GM23338 (cell line): ENCODE measurements around the gene YBX2.

Experiments used
- CREB1 ChIP-seq: fragments of 250-450 bp; sonication (Bioruptor Pico); IDR thresholded peaks from 2 replicates; pipeline ENCODE4 v1.5.0; 2020; ENCODE audit warnings: low read depth, mild to moderate bottlenecking, moderate library complexity
- EZH2 ChIP-seq: fragments of 200-600 bp; sonication (generic); IDR thresholded peaks from one replicate; pipeline ENCODE4 v1.8.0; 2017; ENCODE audit warnings: antibody characterized with exemption, mild to moderate bottlenecking, low read depth; ENCODE audit not compliant: unreplicated experiment
- EZH2phosphoT487 ChIP-seq: fragments of 200-600 bp; sonication (generic); IDR thresholded peaks from one replicate; pipeline ENCODE4 v1.8.1; 2018; ENCODE audit warnings: antibody characterized with exemption; ENCODE audit not compliant: unreplicated experiment
- JUNB ChIP-seq: IDR thresholded peaks from one replicate; pipeline ENCODE4 v1.6.1; 2016; ENCODE audit warnings: antibody characterized with exemption; ENCODE audit not compliant: unreplicated experiment
- NANOG ChIP-seq: IDR thresholded peaks from 2 replicates; pipeline ENCODE4 v1.6.1; 2016; ENCODE audit warnings: antibody characterized with exemption, borderline replicate concordance
- POLR2AphosphoS5 ChIP-seq: IDR thresholded peaks from 2 replicates; pipeline ENCODE4 v1.6.1; 2016; ENCODE audit warnings: antibody characterized with exemption, low read depth
- REST ChIP-seq: IDR thresholded peaks from one replicate; pipeline ENCODE4 v1.6.1; 2018; ENCODE audit warnings: antibody characterized with exemption; ENCODE audit not compliant: unreplicated experiment
- STAT1 ChIP-seq: IDR thresholded peaks from one replicate; pipeline ENCODE4 v1.6.1; 2016; ENCODE audit warnings: antibody characterized with exemption; ENCODE audit not compliant: unreplicated experiment
- ZNF114 ChIP-seq: fragments of 250-450 bp; sonication (Bioruptor Pico); IDR thresholded peaks from 2 replicates; pipeline ENCODE4 v1.5.0; 2020; ENCODE audit warnings: mild to moderate bottlenecking, moderate library complexity
- TF ChIP-seq, protein P1 (sequence below), 2 experiments: fragments of 200-600 bp in 1 of 2; sonication (generic) in 1 of 2; conservative IDR thresholded peaks; 2 replicates each; pipeline versions ENCODE4 v1.5.1 to v1.6.1; 2016 to 2017; ENCODE audit warnings: antibody characterized with exemption in 2 of 2, low read depth in 2 of 2, mild to moderate bottlenecking in 2 of 2, moderate library complexity in 1 of 2

- 0 out of 2 replicates have a peak, but pooled peaks have one; percentile 73 for TF ChIP-seq CREB1 (CRISPR knock-in tag)
- TF ChIP-seq POLR2AphosphoS5 = peak; percentile 9; the same call in 1 of the 2 replicates
- TF ChIP-seq JUNB = no peak
- TF ChIP-seq, protein P1, sequence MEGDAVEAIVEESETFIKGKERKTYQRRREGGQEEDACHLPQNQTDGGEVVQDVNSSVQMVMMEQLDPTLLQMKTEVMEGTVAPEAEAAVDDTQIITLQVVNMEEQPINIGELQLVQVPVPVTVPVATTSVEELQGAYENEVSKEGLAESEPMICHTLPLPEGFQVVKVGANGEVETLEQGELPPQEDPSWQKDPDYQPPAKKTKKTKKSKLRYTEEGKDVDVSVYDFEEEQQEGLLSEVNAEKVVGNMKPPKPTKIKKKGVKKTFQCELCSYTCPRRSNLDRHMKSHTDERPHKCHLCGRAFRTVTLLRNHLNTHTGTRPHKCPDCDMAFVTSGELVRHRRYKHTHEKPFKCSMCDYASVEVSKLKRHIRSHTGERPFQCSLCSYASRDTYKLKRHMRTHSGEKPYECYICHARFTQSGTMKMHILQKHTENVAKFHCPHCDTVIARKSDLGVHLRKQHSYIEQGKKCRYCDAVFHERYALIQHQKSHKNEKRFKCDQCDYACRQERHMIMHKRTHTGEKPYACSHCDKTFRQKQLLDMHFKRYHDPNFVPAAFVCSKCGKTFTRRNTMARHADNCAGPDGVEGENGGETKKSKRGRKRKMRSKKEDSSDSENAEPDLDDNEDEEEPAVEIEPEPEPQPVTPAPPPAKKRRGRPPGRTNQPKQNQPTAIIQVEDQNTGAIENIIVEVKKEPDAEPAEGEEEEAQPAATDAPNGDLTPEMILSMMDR (conservative IDR thresholded peaks at IDR 0.05; ENCODE audit: low read depth in 2 of 2) = no peak
- TF ChIP-seq EZH2 = no peak
- TF ChIP-seq EZH2phosphoT487 = no peak
- TF ChIP-seq REST = no peak
- TF ChIP-seq STAT1 = no peak
- no peak for TF ChIP-seq NANOG
- TF ChIP-seq ZNF114 (CRISPR knock-in tag) = no peak
Measured at GRCh38 chr17:7328840-7329373, 34.5 kb upstream of the YBX2 start, which contains the start of gene NEURL4.
